GM10248 (cell line): ENCODE measurements around the gene SCTR.

Experiments
- CTCF ChIA-PET: fragments of 300-600 bp; sonication (Branson Sonifier 250); formaldehyde crosslinking; extraction: SDS; loops from one replicate; lab custom pipeline; 2021; ENCODE audit warnings: antibody characterized with exemption; lab: Yijun Ruan, JAX
- POLR2A ChIA-PET: fragments of 350-650 bp; sonication (Branson Sonifier 250); formaldehyde crosslinking; extraction: SDS; loops from one replicate; lab custom pipeline; 2020; ENCODE audit warnings: antibody characterized with exemption; lab: Yijun Ruan, JAX
- DNase-seq: peaks from one replicate; pipeline ENCODE4 v3.0.0; 2012; ENCODE audit errors: extremely low spot score
- TF ChIP-seq, protein P1 (sequence below): IDR thresholded peaks from 2 replicates; pipeline ENCODE4 v1.5.1; 2012; ENCODE audit warnings: mild to moderate bottlenecking, low read depth; ENCODE audit errors: extremely low read depth, missing control alignments, control extremely low read depth

Gene SCTR

DNA sequence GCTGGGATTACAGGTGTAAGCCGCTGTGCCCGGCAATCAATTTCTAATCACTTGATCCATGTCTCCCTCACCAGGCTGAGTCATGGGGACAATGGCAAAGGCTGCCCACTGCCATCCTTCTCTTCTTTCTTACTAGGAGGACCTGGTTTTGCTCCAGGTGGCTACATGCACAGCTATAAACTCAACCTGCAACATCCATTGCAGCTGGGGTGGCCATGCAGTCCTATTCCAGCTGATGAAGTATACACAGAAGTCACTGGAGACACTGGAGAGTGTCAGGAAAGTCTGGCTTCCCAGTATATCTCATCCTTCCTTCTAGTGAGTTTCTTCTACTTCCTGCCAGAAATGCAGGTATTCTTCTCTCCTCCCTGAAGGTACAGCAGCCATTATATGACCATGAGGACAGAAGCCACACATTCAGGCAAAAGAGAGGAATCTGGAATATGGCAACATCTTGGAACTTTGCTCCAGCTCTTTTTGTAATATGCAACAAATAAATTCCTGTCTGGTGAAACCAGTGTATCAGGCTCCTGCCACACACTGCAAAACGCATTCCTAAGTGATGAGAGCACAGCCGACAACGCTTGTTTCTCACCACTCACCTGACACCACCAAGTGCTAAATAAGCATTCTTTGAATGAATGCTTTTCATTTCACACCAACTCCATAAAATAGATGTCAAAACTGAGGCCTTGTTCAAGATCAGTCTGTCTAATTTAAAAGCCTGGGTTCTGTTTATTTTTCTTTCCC, 32.3 kb downstream of the SCTR start:
- TF ChIP-seq, protein P1, sequence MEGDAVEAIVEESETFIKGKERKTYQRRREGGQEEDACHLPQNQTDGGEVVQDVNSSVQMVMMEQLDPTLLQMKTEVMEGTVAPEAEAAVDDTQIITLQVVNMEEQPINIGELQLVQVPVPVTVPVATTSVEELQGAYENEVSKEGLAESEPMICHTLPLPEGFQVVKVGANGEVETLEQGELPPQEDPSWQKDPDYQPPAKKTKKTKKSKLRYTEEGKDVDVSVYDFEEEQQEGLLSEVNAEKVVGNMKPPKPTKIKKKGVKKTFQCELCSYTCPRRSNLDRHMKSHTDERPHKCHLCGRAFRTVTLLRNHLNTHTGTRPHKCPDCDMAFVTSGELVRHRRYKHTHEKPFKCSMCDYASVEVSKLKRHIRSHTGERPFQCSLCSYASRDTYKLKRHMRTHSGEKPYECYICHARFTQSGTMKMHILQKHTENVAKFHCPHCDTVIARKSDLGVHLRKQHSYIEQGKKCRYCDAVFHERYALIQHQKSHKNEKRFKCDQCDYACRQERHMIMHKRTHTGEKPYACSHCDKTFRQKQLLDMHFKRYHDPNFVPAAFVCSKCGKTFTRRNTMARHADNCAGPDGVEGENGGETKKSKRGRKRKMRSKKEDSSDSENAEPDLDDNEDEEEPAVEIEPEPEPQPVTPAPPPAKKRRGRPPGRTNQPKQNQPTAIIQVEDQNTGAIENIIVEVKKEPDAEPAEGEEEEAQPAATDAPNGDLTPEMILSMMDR, result no peak
- ChIA-PET CTCF (interaction anchor here (7.4 kb wide), 1 partner anchor 15 kb away, joined by 78 read pairs; no protein-coding TSS in a partner anchor), POLR2A (no interaction called here)
- DNase-seq, result no peak

DNA sequence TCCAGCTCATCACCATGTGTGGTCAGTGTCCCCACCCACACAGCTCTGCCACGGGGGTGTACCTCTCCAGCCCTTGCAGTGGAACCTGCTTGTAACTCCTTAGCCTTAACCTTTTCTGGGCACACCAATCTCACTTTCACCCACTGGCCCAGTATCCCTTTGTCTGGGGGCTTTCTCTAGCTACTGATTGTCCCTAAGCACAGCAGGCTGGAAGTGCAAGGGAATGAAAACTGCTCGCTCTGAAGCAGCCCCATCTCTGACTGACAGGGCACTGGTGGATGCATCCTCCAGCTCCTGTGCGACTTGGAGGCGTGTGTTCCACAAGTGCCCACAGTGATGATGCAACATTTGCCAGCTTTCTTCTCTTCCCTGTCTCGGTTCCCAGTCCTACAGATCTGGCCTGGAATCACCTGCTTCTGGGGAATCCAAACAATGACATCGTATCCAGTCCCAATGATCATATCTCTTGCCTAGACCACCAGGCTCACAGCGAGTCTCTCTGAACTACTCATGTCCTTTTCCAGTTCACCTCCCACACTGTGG, 33.6 kb downstream of the SCTR start:
- TF ChIP-seq, protein P1, result no peak
- POLR2A ChIA-PET, result no interaction called here
- CTCF ChIA-PET, result interaction anchor here (7.4 kb wide), 1 partner anchor 13 kb away, joined by 78 read pairs; no protein-coding TSS in a partner anchor
- no peak for DNase-seq

DNA sequence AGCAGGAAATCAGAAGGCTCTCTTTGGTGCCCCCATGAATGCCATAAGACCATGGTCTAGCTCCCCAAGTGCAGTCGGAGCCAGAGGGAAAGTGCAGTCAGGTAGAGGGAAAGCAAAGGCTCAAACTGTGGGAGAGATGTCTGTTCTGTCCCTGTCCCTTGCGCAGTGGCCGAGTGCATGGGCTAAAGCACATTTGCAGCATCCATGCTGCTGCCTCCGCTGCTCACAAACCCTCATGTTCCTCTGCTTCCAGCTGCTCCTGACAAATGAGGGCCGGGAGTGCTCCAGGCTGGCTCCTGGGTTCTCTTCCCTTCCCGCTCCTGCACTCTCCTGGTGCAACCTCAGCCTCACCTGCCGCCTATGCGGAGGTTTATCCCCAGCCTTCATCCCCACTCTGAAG, 34.2 kb downstream of the SCTR start:
- ChIA-PET POLR2A (no interaction called here), CTCF (interaction anchor here (7.4 kb wide), 1 partner anchor 13 kb away, joined by 78 read pairs; no protein-coding TSS in a partner anchor)
- DNase-seq, result no peak
- TF ChIP-seq, protein P1, result no peak

DNA sequence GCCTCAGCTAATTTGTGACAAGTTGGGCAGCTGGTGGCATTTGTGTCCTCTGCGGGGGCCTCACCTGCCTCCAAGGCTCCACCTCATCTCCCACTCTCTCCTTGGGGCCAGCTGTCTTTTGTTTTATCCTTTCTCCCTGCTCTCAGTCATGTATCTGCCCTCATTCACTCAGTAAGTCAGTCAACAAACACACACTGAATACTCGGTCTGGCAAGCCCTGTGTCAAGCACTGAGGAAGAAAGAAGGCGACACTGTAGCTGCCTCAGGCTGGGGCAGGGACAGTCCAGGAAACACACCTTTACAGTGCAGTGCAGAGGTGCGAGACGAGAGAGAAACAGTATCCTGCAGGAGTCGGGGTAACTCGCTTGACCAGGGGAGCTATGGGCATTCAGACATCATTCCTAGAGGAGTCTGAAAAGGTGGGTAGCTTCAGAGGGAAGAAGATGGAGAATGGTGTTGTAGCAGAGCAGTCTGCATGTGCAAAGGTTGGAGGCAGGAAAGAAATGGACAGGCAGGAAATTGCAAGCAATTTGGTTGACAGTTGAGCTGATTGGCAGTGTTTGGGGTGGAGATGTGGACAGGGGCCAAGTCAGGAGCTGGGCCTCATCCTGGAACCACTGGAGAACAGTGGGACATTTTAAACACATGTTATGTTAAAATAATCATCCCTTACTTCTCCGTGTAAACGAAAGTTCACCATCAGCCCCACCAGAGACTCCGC, 34.9 kb downstream of the SCTR start:
- no peak for DNase-seq
- ChIA-PET CTCF (interaction anchor here (7.4 kb wide), 1 partner anchor 12 kb away, joined by 78 read pairs; no protein-coding TSS in a partner anchor), POLR2A (no interaction called here)
- TF ChIP-seq, protein P1, result no peak

DNA sequence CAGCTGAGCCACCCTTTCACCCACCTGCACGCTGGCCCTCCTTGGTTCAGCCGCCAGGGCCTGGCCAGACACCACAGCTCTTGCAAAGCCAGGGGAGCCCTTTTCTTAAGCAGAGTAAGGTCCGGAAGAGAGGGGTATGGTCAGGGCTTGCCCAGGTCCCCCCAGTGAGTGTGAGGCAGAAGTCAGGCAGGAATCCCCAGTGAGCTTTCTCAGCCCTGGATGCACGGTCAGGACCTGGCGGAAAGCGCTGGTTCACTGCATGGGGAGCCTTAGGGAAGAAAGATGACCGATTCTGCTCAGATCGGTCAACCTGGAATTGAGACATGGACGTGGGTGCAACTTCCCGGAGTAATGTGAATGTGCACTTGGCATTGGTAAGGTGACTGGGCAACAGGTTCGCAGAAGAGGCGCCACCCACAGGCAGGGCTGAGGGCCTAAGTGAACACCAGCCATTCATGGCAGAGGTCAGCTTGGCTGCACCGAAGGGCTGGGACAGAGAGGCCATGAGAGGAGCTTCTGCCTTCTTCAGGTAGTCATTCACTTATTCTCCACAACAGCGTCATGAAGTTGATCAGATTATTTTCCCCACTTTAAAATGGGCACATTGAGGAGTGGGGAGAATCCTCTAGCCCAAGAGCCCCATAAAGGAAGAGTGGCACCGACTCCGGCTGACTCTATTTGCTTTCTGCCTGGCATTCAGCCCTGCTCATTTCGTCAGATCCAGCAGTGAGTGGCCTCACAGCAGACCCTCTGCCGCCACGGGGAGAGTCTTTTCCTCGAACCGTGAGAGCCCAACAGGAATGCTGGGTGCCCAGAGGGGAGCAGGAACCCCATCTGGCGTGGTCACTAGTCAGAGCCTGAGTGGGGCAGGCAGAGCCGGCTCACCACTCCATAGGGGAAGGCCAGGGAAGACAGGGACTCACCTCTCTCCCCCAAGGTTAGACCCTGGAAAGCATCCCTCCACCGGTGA, 35.8 kb downstream of the SCTR start:
- no peak for DNase-seq
- ChIA-PET POLR2A (no interaction called here), CTCF (interaction anchor here (1.2 to 7.4 kb wide), 2 partner anchors 11 to 81 kb away, joined by 3 to 78 read pairs; no protein-coding TSS in a partner anchor)
- TF ChIP-seq, protein P1, result no peak
